GM19025 (cell line): Measurements from ENCODE around the gene DPH2.

ENCODE experiments used
- ATAC-seq: cut with Tn5 transposase; IDR thresholded peaks from one replicate; pipeline ENCODE4 v1.9.1; 2021; ENCODE audit warnings: mild to moderate bottlenecking, low read depth, moderate library complexity; ENCODE audit not compliant: unreplicated experiment

The DPH2 gene

DNA sequence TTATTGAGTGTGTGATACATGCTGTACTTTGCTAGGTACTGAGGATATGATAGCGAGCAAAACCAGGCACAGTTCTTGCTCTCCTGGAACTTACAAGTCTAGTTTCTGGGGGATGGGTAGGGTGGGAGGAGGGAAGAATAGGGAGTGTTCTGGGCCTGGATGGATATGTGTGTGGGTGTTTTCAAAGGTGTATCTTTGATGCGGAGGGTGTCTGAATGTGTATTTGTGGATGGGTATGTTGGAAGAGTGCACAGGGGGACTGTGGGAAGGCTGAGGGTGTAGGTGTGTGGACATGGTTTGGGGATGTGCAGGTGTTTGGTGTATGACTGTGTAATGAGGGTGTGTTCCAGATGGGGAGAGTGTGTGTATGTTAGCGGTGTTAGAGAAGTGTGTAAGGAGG lies 4.5 kb upstream of the DPH2 start:
- no peak for ATAC-seq

DNA sequence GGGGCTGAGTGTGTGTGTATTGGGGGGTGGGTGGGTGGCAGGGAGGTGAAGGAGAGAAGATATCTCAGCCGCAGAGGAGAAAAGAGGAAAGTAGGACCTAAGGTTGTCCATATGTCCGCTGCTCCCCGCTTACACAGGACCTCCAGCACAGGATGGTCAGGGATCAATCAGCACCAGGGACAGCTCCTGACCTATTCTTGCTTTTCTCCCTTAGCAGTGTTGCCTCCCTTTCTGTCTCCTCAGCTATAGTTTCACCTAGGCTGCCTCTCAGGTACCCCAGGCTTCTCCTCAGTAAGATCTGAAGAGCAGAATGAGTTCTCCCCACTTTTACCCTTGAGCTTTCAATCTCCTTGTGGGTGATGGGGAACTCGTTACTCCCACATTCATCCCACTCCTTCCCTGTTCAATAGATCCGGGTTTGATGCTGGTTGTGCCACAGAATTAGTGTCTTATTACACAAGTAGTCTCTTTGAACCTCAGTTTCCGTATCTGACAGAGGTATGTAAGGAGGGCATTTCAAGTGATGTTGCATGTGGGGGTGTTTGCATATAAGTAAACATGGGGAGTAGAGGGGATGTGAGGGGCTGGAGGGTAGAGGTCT lies 1.4 kb upstream of the DPH2 start:
- ATAC-seq, result no peak

DNA sequence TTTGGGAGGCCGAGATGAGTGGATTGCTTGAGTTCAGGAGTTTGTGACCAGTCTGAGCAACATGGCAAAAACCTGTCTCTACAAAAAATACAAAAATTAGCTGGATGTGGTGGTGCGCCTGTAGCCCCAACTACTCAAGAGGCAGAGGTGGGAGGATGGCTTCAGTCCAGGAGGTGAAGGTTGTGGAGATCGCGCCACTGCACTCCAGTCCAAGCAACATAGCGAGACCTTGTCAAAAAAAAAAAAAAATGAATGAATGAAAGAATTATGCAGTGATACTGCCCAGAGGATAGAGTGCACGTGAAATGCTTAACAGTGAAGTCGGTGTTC lies 429 bp upstream of the DPH2 start:
- ATAC-seq, result no peak

DNA sequence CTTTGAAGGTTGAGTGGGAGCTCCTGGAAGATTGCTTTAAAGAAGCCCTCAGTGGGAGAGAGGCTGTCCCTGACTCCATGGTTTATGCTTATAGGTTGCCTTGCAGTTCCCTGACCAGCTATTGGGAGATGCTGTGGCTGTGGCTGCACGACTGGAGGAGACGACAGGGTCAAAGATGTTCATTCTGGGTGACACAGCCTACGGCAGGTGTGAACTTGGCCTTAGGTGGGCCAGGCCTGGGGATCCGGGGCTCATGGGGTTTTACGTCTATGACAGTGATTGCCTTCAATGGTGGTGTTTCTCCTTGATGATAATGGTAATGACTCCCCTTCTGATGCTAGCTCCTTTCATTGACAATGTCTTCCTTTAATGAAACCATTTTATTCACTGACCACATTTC lies 692 bp downstream of the DPH2 start:
- no peak for ATAC-seq

DNA sequence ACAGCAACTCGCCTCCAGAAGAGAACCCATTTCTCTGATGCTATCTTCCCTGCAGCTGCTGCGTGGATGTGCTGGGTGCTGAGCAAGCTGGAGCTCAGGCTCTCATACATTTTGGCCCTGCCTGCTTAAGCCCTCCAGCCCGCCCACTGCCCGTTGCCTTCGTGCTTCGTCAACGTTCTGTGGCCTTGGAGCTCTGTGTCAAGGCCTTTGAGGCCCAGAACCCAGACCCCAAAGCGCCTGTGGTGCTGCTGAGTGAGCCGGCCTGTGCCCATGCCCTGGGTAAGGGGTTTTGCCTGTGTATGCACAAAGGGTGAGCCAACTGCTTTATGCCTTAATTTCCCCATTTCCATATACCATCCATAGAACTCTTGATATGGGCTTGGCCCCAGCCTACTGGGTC lies 1.1 kb downstream of the DPH2 start:
- ATAC-seq, result no peak

DNA sequence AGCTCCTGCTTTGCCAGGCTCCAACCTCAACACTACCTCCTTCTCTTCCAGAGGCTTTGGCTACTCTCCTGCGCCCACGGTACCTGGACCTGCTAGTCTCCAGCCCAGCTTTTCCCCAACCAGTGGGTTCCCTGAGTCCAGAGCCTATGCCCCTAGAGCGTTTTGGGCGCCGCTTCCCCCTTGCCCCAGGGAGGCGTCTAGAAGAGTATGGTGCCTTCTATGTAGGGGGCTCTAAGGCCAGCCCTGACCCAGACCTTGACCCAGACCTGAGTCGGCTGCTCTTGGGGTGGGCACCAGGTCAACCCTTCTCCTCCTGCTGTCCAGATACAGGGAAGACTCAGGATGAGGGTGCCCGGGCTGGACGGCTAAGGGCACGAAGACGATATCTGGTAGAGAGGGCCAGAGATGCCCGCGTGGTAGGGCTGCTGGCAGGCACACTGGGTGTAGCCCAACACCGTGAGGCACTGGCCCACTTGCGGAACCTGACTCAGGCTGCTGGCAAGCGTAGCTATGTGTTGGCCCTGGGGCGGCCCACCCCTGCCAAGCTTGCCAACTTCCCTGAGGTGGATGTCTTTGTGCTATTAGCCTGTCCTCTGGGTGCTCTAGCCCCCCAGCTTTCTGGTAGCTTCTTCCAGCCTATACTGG lies 1.6 kb downstream of the DPH2 start:
- no peak for ATAC-seq

DNA sequence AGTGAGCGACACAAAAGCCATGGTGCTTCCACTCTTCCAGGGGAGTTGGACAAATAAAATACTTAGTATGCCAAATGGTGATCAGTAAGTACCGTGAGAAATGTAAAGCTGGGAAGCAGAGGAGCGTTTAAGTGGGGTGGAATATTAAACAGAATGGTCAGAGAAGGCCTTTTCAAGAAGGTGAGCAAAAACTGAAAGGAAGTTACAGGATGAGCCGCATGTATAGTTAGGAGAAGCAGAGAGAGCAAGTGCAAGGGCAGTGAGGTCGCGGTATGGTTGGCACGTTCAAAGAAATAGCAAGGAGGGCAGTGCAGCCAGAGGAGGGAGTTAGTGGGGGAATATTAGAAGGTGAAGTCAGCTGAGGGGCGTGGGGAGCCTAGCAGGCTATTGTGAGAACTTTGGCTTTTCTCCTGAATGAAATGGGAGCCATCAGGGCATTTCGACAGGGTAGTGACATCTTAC lies 4.2 kb downstream of the DPH2 start:
- no peak for ATAC-seq

DNA sequence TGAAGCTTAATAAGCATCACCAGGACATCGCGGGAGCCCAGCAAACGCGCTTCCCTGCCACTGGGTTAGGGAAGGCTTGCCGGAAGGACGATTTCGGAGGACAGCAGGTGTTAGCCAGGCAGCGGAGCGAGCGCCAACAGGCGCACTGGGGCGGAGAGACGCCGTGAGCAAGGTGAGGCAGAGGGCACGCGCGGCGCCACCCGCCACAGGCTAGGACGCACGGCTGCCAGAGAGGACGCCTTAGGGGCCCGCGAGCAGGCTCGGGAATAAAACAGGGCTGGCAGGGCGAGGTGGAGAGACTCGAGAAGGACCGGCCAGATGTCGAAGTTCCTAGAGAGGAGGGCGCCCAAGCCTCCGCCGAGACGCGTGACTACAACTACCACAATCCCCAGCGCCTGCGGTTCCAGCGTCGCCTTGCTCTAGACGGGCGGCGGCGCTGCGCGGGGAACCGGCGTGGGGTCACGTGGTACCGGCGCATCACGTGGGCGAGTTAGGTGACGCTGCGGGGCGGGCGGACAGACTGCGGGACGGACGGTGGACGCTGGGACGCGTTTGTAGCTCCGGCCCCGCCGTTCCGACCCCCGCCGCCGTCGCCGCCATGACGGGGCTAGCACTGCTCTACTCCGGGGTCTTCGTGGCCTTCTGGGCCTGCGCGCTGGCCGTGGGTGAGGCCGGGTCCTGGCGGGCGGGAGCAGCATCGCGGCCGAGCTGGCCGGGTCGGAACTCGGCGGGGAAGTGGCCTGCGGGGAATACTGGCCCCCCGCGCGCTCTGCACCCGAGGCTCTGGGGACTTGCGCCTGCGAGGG lies 4.8 kb downstream of the DPH2 start, which contains the start of gene ATP6V0B:
Gene ATP6V0B (plus strand): TSS at position 518 of the 806 bp plus-strand sequence. CDS start 81 bp downstream, at position 599.
- ATAC-seq, result peak; percentile 68

DNA sequence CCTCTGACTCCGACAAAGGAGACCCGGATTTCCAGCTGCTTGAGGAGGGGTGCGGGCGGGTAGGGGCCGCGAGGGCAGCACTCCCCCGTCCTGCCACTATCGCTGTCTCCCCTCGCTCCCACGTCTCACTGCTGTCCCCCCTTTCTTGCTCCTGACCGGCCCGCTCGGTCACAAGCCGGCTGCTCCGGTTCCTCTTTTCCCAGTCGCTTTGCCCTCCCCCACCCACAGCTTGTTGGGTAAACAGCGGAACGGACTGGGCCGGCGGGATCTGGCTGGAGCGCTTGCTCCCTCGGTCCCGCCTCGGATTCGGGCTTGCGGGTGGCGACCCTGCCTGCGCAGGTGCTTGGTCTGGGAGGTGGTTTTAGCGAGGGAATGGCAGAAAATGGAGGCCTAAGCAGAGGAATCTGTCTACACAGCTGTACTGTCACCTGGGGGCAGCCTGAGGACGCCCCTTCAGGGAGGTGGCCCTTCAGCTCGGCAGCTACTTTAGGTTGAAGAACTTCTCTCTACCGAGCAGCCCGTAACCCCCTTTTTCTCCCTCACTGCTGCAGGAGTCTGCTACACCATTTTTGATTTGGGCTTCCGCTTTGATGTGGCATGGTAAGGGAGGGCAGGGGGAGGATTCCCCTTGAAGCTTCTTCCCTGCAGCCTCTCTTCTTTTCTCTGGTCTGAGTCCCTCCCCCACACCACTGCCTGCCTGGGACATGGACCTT lies 5.6 kb downstream of the DPH2 start:
- no peak for ATAC-seq

DNA sequence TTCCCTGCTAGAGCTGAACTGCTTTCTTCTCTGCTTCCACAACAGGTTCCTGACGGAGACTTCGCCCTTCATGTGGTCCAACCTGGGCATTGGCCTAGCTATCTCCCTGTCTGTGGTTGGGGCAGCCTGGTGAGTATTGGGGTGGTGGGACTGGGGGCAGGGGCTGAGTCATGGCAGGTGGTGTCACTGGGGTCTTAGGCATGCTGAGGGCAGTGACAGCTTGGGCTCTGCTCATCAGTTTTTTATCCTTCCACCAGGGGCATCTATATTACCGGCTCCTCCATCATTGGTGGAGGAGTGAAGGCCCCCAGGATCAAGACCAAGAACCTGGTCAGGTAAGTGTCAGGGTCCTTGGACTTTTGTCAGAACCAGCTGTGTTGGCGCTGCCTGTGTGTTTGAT lies 6.2 kb downstream of the DPH2 start:
- no peak for ATAC-seq

DNA sequence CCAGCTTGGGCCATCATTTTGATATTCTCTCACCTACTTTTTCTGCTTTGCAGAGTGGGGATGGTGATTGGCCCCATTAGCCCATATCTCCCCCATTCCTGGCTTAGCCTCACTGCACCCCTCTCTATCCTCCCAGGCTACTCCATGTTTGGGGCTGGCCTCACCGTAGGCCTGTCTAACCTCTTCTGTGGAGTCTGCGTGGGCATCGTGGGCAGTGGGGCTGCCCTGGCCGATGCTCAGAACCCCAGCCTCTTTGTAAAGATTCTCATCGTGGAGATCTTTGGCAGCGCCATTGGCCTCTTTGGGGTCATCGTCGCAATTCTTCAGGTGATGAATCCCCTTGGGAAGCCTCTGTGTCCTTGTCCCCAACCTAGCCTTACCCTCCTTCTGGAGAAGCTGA lies 7.1 kb downstream of the DPH2 start:
- no peak for ATAC-seq

DNA sequence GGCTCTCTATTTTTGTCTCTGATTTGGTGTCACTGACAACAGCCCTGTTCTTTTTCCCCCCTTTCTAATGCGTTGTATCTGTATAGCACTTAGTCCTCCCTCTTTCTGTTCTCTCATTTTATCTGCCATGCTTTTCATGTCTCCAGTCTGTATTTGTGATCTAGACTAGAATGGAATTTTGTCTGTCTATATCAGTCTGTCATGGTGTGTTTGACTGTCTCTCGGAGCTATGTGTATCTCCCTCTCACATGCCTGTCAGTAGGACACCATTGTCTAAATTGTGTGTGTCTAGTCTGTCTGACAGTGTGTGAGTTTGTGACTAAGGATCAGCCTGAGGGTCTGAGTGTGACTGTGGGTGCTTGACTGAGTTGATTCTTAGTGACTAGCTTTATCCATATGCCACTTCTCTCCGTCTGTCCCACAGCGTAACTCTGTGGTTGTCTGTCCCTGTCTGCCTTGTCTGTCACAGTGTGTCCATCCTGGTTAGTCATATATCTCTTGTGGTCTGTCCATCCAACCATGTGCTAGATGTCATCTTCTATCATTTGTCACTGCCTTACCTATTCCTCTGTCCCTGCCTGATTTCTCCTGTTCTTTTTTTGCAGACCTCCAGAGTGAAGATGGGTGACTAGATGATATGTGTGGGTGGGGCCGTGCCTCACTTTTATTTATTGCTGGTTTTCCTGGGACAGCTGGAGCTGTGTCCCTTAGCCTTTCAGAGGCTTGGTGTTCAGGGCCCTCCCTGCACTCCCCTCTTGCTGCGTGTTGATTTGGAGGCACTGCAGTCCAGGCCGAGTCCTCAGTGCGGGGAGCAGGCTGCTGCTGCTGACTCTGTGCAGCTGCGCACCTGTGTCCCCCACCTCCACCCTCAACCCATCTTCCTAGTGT lies 7.8 kb downstream of the DPH2 start:
- ATAC-seq, result no peak

DNA sequence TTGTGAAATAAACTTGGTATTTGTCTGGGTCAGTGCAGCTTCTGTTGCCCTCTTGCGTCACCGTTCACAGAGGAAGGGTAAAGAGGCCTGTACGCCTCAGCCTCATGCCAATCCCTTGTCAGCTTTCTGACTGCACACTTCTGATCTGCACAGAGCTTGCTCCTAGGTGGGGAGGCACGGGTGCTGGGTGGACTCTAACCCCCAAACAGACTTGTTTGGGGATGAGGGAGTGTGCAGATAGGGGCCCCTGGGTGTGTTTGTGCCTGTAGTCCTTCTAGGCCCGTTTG lies 8.4 kb downstream of the DPH2 start:
- ATAC-seq, result no peak

DNA sequence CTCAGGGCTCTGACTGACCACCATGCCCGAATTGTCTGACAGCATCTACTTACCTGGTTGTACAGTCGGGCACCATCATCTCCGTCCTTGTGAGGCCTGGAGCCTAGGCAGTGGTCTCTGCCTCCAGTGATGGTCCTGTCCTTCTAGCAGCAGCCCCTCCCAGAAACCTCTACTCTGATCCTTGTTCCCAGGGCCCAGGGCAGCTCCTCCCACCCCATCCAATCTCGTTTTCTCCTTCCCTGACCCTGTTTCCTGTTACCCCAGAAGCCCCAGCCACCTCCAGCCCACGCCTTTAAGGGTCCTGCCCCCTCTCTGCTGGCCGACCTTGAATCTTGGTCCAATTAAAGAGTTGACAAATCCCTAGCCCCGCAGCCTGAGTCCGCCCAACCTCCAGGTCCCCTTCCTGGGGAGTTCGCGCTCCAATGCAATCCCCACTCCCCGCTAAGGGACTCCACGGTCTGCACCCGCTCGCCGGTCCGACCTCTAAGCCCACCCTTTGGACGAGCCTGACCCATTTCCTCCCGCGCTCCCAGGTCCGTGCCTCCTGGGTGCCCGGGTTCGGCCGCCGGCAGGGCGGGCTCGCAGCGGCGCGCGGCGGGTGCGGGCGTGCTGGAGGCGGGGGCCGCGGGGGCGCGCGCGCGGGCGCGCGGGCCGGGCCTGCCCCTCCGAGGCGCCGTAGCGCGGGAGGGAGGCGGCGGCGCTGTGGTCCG lies 8.9 kb downstream of the DPH2 start, which contains the start of gene B4GALT2:
Gene B4GALT2 (plus strand): TSS at position 660 of the 710 bp plus-strand sequence. CDS start 1,951 bp downstream, outside the sequence.
- no peak for ATAC-seq

DNA sequence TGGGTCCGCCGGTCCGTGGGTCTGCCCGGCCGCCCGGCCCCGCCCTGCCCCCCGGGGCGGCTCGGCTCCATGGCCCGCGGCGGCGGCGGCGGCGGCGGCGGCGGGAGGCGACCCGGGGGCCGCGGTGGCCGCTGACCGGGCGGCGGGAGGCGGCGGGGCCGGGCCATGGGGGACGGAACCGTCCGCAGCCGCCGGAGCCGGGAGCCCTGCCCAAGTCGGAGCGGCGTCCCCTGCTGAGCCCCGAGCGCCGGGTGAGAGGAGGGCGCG lies 9.4 kb downstream of the DPH2 start:
- ATAC-seq, result no peak

DNA sequence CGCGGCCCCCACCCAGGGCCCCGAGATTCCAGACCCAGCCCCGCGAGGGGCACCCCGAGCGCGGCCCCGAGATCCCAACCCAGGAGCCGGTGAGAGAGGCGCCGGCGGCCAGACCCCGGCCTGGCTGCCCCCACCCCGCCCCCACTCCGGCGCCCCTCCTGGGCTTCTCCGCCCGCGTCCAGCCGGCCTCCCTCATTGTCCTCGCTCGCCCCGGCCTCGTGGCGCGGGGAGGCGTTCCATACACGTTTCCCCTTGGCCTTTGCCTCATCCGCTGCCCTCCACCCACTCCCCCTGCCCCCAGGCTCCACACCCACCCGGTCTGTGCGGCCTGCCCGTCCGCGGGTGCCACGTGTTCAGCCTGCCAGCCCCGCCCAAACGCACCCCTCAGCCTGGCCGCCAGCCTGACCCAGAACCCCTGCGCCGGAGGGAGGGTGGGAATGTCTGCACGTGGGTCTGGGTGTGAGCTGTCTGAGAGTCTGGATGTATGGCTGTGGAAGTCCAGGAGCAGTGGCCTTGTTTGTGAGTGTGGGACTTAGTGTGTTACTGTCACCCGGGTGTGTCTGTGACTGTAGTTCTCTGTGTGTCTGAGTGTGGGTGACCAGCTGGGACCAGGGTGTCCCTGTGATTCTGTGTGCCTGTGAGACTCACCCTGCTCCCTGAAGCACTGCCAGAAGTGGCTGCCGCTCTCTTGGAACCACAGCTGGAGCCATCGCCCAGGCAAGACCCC lies 9.9 kb downstream of the DPH2 start:
- no peak for ATAC-seq

DNA sequence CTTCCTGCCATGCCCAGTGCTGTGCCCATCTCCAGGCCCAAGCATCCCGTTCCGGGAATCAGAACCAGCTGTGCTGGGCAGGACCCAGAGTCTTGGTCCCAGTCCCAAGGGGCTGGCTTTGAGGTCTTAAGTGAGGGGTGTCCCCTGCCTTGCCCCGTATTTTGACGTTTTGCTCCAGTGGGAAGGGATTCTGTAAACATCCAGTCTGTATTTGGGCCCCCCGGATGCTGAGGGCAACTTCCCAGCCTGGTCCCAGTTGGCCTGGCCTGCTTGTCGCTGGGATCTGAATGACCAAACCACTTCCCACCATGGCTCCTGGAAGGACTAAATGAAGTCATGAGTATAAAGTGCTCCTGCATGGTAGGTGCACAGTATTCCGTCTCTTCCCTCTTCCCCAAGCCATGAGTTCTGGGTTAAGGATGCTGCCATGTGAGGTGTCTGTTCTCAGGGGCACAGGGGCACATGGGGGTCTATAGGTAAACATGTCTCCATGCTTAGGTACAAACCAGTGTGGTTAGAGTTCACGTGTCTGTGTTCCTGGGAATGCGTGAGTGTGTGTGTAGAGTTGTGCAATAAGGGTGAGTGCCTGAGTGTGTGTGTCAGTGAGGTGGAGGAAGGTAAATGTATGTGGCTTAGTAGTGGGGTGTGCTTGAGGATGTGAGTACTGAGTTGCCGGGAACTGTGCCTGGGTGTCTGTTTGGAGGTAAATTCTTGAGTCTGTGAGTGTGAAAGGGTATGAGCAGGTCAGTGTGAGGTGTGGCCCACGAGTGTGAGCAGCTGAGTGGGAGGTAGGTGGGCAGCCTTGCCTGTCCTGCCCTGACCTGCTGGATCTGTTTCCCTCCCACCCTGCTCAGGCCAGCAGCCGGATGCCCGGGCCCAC lies 10.7 kb downstream of the DPH2 start:
- no peak for ATAC-seq

DNA sequence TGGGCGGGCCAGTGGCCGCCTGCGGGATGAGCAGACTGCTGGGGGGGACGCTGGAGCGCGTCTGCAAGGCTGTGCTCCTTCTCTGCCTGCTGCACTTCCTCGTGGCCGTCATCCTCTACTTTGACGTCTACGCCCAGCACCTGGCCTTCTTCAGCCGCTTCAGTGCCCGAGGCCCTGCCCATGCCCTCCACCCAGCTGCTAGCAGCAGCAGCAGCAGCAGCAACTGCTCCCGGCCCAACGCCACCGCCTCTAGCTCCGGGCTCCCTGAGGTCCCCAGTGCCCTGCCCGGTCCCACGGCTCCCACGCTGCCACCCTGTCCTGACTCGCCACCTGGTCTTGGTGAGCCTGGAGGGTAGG lies 11.3 kb downstream of the DPH2 start:
- ATAC-seq, result no peak
